ENCODE measurements around the gene CLPTM1L. TPM values are rescaled to one million over a fixed set of nuclear protein-coding genes. Genes with fewer than 3 reads are reported as not detected.

Gene CLPTM1L

Small RNA genes lying within 50 kb of the gene (small RNA-seq; reads per million reads assigned to genes)
- not detected for gene MIR4457 (ENCODE audit: insufficient read depth)
